Ovary (tissue), 9 donors: ENCODE data around the gene NPAS2. TPM values are rescaled to one million over a fixed set of nuclear protein-coding genes. Genes with fewer than 3 reads are reported as not detected.

Experiments
- DNase-seq, 5 donors: peaks; one replicate each; pipeline ENCODE4 v3.0.0-alpha.2; 2019 to 2020
- H3K27ac ChIP-seq, 2 donors: fragments of 200-600 bp; one replicate each; pipeline versions ENCODE4 v1.5.1 to v1.8.0; 2019 to 2022
- H3K27me3 ChIP-seq: fragments of 200-600 bp; one replicate; pipeline ENCODE4 v1.8.0; 2022
- H3K36me3 ChIP-seq: fragments of 200-600 bp; sonication (generic); one replicate; pipeline ENCODE4 v1.5.1; 2019
- H3K4me1 ChIP-seq: one replicate; pipeline ENCODE4 v1.8.1; 2013; ENCODE audit warnings: mild to moderate bottlenecking, moderate library complexity; ENCODE audit not compliant: insufficient read depth
- H3K4me3 ChIP-seq: fragments of 200-600 bp; sonication (generic); one replicate; pipeline ENCODE4 v1.5.1; 2017
- H3K9me3 ChIP-seq, 2 donors: fragments of 200-600 bp in 1 of 2; sonication (generic) in 1 of 2; one replicate each; pipeline versions ENCODE4 v1.5.1 to v1.8.1; 2013 to 2019; ENCODE audit warnings: mild to moderate bottlenecking in 1 of 2, moderate library complexity in 1 of 2
- CTCF ChIP-seq, 3 donors: fragments of 450-650 bp in 2 of 3; fragments of 200-600 bp in 1 of 3; IDR thresholded peaks; one replicate each; pipeline versions ENCODE4 v1.5.1 to v1.8.0; 2016 to 2022; ENCODE audit warnings: antibody characterized with exemption in 3 of 3, mild to moderate bottlenecking in 1 of 3
- EP300 ChIP-seq: sonication (generic); formaldehyde crosslinking; IDR thresholded peaks from one replicate; pipeline ENCODE4 v1.6.1; 2017; ENCODE audit warnings: antibody characterized with exemption
- POLR2A ChIP-seq: fragments of 450-650 bp; IDR thresholded peaks from one replicate; pipeline ENCODE4 v1.6.1; 2017; ENCODE audit warnings: antibody characterized with exemption, mild to moderate bottlenecking, moderate library complexity
- WGBS, 3 donors: extraction: QIAGEN DNeasy Blood & Tissue Kit in 1 of 3; methylation state at CpG; one replicate each; pipeline versions ENCODE4 v1.1.5 to v1.1.7; 2013 to 2017; 5-methylcytosine and 5-hydroxymethylcytosine counted together
- intact Hi-C, 4 donors: fragments of 100-400 bp; cut with DNase I; formaldehyde crosslinking; loops; one replicate each; pipeline versions ENCODE4 v1.11.0 to v1.15.1; 2022 to 2023
- polyA plus RNA-seq, 2 donors: library from polyadenylated mRNA; stranded (reverse); fragments of 200-250 nt in 1 of 2; fragments of 350-450 nt in 1 of 2; fragmentation: Illumina TruSeq in 1 of 2; extraction: RNeasy Lipid Tissue Mini Kit (QIAGEN cat#74804) in 1 of 2; gene quantifications; one replicate each; pipeline ENCODE4 v1.2.3, GENCODE V29; 2013 to 2014
- total RNA-seq, 7 donors: library from RNA; depleted of rRNA in 2 of 7; stranded (reverse); fragments of >200 nt in 2 of 7; fragmentation: NEBNext Ultra II Directional in 3 of 7; extraction: Animal tissue kit (Norgen Biotek cat#: 25700) in 3 of 7; gene quantifications; one replicate each; pipeline versions ENCODE4 v1.1.0 to v1.2.4, GENCODE V29; 2016 to 2023
- donor health status: DM: no; HTN: no; CAD: no; lungs with moderate emphysema.
- donor health status: DM: no; HTN: no; CAD: no.
- donor health status: Bipolar disorder and iron deficiency.
- donor health status: DM: yes; HTN: yes; CAD: no.
- donor health status: DM: no; HTN: no; CAD: no.
- donor health status: DM: yes; HTN: yes; CAD: no.

Gene NPAS2
- total and polyA plus RNA-seq, 9 donors = 1.6 to 20.6 (median 7.3) TPM

DNA sequence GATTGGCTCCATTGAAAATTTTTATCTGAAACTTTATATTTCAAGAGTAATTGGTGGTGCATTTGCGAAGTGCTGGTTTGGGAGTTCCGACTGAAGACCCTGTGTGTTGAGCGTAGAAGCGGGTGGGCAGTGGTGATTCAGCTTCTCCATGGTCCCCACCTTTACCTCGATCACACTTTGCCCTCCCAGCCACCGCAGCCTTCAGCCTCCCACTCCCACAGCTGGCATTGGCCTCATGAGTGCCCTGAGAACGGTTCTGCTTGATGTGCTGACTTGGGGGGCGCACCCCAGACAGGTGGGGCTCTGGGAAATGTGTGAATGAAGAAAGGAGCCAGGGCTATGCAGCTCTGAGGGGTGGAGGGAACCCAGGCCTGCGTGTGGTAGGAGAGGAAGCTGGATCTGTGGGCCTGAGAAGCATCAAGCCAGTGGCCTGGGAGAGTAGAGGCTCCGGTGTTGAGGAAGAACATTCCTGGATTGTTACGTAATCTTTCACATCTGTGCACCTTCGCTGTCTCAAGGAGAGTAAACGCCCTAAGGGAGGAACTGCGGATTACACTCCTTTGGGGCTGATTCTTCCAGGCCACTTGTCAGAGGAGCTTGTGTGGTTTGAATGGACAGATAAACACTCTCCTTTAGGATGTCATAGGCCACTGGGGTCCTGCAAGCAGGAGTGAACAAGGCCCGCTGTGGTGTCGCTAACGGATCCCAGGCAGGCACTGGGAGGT is 83.8 kb downstream of the NPAS2 start:
- TF ChIP-seq EP300 (no peak), POLR2A (no peak), CTCF (IDR thresholded peaks at IDR 0.05) (no peak)
- no peaks in the 10 kb centered on the region for H3K36me3 ChIP-seq
- no peak overlapping the region for H3K4me3 ChIP-seq
- no peak overlapping the region for H3K27ac ChIP-seq
- no peaks in the 10 kb centered on the region for H3K4me1 ChIP-seq
- 89 to 90% (median 90%) methylated on average over 17 of the region's 17 CpGs for WGBS, 3 donors
- H3K9me3 ChIP-seq = no peaks in the 10 kb centered on the region
- no peaks in the 10 kb centered on the region for H3K27me3 ChIP-seq
- DNase-seq = no peak
- intact Hi-C loops = no loop called here

- H3K27ac ChIP-seq = no peak overlapping the region
- no peaks in the 10 kb centered on the region for H3K27me3 ChIP-seq
- H3K9me3 ChIP-seq = no peaks in the 10 kb centered on the region
- no peaks in the 10 kb centered on the region for H3K4me1 ChIP-seq
- intact Hi-C loops = no loop called here
- TF ChIP-seq CTCF (IDR thresholded peaks at IDR 0.05) (no peak), EP300 (no peak), POLR2A (no peak)
- 77 to 87% (median 80%) methylated on average over 9 of the region's 9 CpGs for WGBS, 3 donors
- H3K36me3 ChIP-seq = no peaks in the 10 kb centered on the region
- DNase-seq = no peak
- H3K4me3 ChIP-seq = no peak overlapping the region
These were observed 85.3 kb downstream of the NPAS2 start for GRCh38 chr2:100905132-100905805.

DNA sequence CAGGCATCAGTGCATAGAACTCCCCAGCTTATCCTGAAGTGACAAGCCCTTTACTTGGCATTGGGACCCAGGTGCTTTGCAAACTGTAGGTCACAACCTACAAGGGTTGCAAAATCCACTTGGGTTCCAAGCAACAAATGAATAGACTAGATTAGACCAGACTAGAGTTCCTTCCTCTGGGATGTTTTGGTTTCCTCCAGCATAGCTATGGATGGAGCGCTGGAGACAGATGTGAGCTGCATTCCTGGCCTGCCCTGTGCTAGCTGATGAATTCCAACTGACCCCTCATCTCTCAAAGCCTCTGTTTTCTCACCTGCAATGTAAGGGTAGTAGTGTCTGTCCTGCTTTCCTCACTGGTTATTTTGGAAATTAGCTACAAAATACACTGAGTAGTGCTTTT is 86.2 kb downstream of the NPAS2 start:
- no peaks in the 10 kb centered on the region for H3K9me3 ChIP-seq
- H3K27ac ChIP-seq = no peak overlapping the region
- no peak overlapping the region for H3K4me3 ChIP-seq
- no peaks in the 10 kb centered on the region for H3K4me1 ChIP-seq
- intact Hi-C loops = no loop called here
- no peaks in the 10 kb centered on the region for H3K36me3 ChIP-seq
- TF ChIP-seq EP300 = no peak
- no peak for TF ChIP-seq POLR2A
- no peak for TF ChIP-seq CTCF (IDR thresholded peaks at IDR 0.05)
- DNase-seq = no peak
- H3K27me3 ChIP-seq = no peaks in the 10 kb centered on the region
- 30 to 52% (median 35%) methylated on average over 1 of the region's 1 CpG for WGBS, 3 donors

GRCh38 chr2:100906679-100907078 is 86.7 kb downstream of the NPAS2 start:
- intact Hi-C loops = no loop called here
- Histone ChIP-seq H3K9me3 (no peaks in the 10 kb centered on the region), H3K27ac (no peak overlapping the region), H3K36me3 (no peaks in the 10 kb centered on the region), H3K4me3 (no peak overlapping the region), H3K27me3 (no peaks in the 10 kb centered on the region), H3K4me1 (no peaks in the 10 kb centered on the region)
- TF ChIP-seq EP300 (no peak), CTCF (IDR thresholded peaks at IDR 0.05) (no peak), POLR2A (no peak)
- no peak for DNase-seq
- 92 to 93% (median 93%) methylated on average over 5 of the region's 5 CpGs for WGBS, 3 donors
